Hypothalamus (tissue), 51 donors: ENCODE measurements around the gene PRPH.
"Not testable (repeated sequence)": the region's sequence is repeated elsewhere in the genome, so short reads cannot be mapped to it uniquely, and the experiment has no call there.

Source experiments
- DNase-seq, 51 donors: peaks; one replicate each; lab custom pipeline; 2025; lab: John Stamatoyannopoulos, UW

PRPH gene

DNA sequence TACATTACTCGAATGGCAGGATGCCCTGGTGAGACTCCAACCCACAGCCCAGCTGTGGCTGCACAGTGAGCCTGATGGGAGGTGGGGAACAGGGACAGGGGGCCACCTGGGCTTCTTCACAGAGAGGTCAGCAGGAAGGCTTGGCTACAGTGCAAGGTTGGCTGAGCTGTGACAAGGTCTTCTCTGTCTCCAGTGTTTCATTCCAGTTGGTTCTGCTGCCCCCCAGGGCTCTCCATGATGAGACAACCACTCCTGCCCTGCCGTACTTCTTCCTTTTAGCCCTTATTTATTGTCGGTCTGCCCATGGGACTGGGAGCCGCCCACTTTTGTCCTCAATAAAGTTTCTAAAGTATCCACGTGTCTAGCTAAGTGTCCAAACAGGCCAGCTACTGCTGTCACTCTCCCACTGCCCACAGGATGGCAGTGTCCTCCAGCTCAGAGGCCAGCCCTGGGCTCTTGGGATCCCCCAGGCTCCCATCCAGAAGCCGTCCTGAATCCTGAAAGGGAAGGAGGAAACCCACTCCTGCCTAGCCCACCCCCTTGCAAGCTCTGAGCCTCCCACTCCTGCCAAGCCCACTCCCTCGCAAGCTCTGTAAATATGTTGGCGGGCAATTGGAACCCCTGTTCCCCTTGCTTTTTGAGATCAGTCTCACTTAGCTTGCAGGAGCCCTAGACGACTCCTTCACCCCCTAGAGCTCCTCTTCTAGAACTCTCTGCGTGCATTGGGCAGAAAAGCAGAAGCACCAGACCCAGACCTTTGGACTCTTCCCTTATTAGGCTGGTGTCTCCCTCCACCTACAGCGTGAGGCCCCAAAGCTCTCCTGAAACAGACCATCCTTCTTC lies 36.7 kb downstream of the PRPH start:
- peak in 41 of 51 donors; percentile 1 to 75 (median 37) for DNase-seq

DNA sequence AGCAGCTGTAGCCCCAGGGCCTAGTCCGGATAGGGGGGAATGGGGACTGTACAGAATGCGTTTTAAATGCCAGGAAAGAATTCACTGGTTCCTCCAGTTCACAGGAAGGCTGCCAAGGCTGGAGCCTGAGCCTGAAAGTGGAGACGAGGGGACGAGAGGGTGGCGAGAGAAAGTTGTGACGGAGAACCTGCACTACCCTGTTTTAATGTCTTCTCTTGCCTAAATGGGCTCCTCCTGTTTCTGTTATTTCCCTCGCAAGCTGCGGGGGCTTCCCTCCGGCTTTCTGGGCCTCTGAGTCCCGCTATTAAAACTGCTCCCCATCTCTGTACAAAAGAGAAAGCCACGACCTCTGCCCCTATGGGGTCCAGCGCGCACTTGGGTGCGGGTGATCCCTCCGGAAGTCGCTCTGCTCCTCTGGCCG lies 37.5 kb downstream of the PRPH start:
- DNase-seq = no peak

DNA sequence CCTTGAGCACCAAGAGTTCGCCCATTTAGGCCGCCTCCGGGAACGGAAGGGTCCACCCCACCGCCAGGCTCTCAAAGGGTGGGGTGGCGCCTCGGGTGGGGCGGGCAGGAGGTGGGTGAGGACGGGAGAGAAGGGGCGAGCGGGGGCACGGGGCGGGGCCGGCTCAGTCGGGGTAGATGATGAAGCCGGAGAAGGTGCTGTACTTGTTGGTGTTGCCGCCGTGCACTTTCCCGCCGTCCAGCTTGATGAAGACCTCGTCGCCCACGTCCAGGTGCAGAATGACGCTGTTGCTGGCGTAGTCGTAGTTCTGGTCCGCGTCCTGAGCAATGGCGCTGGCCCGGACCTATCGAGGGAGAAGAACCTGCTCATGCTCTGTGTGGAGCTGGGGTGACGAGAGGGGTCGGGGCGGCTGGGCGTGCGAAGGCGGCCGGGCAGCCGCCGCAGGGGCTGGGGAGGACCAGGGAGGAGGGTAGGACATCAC lies 38.0 kb downstream of the PRPH start:
- DNase-seq = no peak

DNA sequence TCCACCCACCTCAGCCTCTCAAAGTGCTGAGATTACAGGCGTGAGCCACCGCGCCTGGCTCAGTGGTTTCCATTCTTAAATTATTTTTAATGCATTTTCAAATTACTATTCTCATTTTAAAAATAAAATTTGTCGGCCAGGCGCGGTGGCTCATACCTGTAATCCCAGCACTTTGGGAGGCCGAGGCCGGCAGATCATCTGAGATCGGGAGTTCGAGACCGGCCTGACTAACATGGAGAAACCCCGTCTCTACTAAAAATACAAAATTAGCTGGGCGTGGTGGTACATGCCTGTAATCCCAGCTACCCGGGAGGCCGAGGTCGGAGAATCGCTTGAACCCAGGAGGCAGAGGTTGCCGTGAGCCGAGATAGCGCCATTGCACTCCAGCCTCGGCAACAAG lies 38.8 kb downstream of the PRPH start:
- not testable (repeated sequence) for DNase-seq

DNA sequence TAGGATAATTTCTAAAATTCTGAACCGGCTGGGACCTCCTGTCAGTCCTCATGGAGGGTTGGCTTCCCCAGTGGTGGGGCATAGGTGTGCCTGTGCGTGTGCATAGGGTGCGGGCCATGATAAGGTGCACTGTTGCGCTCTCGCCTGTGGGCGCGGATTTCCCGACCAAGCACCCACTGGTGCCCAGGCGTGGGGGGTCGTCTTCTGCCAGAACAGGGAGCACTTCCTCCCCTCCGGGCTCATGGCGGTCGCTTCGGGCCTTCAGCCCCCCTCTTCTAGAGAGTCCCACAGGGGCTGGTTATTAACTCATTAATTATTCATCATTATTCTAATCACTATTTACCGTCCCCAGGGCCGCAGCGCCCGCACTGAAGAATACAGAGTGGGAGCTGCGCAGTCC lies 39.3 kb downstream of the PRPH start:
- DNase-seq = no peak

DNA sequence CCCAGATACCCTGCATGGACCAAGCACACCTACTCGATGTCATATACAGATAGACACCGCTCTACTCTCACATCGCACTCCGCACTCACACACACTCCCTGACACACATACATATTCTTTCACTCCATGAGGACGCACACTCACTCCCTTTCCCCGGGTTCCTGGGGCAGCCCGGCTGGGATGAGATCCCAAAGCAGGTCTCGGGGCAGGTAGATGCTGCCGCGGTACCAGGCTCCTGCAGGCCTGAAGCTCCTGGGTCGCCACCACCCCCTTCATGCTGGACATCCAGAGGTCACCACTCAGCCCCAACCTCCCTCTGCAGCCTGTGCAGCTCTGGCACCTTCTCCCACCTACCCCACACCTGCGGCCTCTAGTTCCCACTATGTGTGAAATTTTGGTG lies 39.7 kb downstream of the PRPH start:
- no peak for DNase-seq

DNA sequence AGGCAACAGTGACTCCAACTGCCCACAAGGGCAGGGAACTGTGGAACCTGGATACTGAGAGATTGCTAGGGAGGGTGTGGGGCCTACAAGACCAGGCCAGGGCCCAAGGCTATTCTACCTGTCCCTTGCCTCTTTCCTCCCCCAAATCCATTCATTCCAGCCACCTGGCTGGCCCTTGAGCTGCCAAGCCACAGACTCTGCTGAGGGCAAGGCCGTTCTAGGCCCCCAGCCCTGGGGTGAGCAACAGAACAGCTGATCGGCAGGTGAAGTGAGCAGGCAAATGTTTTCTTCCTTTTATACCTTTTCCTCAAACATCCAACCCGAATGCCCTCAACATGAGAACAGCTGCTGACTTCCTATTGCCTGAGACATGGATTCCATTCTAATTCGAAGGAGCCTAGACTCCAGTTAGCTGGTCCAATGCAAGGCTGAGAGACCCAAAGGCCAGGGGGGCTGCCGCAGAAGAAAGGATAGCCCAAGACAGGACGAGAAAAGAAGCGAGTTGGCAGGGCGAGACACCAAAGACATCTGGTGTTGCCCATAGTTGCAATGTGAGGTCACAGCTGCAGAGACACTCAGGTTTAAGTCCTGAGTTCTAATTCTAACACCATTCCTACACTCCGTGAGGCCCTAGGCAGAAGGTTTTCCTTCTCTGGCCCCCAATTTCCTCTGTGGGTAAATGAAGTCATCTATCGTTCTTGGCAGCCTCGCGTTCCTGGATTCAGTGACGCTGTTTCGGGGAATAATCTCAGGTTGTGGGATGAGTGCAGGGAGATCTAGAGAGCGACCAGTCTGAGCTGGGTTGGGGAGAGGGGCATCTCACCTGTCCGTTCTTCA lies 40.4 kb downstream of the PRPH start:
- no peak for DNase-seq

DNA sequence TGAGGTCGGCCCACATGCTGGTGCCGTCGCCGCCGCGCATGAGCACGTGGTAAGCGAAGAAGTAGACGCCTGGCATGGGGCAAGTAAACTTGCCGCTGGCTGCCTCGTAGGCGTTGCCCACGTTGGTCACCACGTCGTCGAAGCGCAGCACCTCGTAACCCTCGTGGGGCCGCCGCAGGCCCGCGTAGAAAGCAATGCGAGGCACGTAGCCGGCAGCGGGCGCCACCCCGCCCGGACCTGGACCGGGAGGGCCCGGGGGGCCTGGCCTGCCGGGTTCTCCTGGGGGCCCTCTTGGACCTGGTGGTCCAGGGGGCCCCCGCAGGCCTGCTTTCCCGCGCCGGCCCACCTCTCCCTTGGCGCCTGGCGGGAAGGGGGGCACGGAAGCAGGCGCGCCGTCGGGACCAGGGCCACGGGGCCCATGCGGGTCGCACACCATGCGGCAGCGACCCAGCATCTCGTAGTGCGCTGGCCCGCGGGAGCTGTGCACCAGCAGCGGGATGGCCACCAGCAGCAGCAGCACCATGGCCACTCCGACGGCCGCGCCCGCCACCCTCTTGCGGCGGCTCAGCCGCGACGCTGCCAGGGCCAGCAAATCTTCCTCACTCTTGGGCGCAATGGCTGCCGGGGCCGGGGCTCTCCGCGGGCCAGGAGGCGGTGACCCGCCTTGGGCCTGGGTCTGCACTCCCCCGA lies 41.2 kb downstream of the PRPH start:
- DNase-seq = no peak

DNA sequence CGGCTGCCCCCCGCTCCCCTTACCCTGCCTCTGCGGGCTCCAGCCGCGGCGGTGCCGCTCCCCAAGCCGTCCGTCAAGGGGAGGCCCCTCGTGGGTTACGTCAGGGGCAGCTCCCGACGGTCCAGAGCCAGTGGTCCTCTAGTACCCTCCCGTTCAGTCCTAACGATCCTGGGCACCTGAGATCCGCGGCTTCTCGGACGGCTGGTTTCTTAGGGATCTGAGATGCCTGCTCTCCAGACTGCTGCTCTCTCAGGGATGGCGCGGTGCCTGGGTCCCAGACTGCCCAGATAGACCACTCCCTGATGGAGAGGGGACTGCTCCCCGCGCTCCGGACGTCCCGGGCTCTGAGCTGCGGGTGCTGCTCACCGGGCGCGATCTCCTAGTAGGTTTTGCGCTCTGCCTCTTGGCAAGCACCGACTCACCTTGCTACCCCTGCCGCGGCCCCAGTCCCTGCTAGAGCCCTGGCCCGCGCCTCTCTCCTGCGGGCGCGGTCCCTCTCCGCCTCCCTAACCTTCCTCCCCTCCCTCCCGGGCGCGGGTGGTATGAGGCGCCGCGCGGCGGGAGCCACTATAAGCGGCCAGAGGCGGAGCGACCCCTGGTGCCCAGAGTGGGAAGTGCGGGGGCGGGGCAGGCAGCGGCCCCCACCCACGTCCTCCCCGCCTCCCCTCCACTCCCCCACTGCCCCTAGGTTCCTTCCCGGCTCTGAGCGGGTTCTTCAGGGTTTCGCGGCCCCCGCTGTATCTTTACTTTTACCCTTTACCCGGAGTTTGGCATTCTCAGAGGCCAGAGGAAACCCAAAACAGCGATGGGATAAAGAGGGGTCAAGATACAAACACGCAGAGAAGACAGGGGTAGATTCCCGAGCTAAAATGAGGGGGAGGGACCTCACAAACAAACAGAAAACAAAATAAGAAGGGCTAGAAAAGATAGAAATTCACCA lies 42.0 kb downstream of the PRPH start, which contains the start of gene C1QL4:
TSS of gene C1QL4 (minus strand) at position 544 of the 940 bp plus-strand sequence. CDS start 711 bp downstream, outside the sequence.
- peak in 43 of 51 donors; percentile 5 to 83 (median 50) for DNase-seq

DNA sequence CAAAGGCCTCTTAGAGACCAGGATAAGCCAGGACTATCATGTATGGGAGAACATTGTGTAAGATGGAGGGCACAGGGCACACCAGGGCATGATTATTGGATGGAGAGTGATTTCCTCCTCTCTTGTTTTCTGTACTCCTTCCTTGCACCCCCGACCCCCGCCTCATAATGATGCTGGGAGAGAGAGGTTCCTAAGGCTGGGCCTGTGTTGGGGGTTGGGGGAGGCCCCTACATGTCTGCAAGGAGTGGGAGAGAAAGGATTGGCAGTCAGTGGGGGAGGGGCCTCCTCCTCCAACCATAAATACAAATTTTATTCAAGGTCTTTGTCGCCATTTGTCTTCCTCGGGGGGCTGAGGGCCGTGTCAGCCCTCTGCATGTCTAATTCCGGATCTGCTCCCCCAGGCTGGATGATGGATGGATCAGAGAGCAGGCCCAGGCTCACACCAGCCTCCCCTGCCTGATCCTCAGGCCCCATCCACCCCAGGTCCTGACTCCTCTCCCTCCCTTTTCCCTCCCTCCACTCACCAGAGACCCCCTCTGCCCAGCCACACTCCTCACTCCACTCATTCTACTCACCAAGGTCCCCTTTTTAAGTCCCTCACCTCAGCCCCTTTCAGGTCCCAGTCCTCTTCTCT lies 44.0 kb downstream of the PRPH start:
- no peak for DNase-seq

DNA sequence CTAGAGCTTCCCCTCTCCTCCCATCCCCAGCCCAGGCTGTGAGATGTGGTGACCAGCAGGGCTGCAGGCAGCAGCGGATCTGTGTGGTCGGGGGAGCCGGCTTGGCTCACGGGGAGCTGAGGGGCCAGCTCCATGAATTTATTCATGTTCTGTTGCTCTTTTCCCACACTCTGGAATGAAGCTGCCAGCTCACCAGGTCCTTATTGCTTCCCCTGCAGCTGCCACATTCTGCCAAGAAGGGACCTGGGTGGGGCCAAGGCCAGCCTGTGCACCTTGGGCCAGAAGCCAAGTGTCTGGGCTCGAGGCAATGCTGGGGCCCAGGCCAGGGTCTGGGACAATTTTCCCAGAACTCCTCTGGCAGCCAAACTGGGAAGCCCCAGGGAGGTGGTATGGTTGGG lies 44.5 kb downstream of the PRPH start:
- no peak for DNase-seq

DNA sequence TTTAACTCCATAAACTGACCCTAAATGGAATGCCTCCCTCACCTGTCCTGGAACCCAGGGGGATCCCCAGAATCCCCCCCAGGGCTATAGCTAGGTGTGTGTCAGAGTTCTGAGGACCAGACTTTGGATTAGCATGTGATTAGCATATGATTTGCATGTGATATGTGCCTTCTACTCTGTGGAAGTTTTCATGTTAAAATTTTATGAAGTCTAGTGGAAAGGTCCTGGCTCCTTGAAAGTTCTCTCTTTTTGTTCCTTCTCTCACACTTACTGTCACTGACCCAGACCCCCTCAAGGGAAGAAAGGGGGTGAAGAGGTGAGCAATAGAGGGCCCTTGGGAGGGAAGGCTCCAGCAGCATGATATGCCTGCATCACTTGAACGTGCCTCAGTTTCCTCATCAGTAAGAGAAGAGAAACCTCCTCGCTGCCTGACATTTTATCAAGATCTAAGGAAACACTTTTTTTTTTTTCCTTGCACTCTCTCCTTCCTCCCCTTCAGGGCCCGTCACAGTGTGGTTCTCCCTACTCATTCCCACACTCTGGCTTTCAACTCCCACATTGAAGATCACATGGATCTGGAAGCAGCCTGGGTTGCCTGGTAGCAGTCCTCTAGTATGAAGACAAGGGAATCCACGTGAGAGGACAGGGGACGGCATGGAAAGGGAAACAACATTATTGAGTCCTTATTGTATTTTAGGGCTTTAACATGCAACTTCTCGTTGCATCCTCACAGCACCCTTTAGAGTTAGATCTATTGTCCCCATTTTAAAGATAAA lies 45.3 kb downstream of the PRPH start:
- no peak for DNase-seq

DNA sequence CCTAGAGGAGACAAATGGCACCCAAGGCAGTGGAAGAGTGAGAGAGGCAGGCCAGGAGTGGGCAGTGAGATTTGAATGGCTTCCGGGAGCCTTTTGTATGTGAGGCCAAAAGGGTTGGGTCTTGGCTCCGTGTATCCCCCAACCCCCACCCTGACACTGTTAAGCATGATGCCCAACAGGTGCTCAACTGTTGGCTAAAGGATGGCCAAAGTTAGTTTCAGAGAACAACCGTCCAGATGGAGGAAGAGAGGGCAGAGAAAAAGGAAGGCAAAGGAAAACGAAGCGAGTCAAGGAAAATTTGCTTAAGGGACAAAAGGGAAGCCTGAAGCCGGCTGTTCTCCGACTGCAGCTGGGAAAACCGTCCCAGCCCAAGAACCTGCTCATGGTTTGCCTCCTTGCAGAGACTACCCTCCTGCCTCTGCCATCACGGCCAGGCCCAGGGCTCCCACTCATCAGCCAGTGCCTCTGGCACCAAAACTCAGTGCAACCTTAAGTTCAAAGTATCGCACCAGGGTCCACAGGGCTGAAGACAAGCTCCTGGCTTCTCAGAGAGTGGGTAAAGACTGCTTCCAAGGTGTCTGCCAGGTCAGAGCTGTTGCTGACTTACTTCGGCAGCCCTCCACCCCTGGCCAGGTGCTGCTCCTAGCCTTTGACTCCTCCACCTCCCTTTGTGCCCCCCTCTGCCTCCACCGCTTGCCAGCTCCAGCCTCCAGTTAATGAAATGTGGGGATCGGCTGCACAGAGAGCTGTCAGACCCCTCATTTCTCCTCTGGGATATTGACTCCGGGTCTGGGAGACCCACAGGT lies 46.2 kb downstream of the PRPH start:
- no peak for DNase-seq

DNA sequence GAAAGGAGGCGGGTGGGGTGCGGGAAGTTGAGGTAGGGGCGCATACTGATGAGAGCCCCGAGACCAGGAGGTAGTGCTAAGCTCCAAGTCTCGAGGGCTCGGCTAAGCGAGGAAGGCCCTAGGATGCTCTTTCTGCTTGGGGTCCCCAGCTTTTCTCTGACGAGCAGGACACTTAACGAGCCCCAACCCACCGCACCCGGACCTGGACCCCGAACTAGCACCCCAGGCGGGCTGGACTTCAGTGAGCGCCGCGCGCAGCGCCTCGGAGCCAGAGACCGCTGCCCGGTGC lies 46.8 kb downstream of the PRPH start:
- no peak for DNase-seq

DNA sequence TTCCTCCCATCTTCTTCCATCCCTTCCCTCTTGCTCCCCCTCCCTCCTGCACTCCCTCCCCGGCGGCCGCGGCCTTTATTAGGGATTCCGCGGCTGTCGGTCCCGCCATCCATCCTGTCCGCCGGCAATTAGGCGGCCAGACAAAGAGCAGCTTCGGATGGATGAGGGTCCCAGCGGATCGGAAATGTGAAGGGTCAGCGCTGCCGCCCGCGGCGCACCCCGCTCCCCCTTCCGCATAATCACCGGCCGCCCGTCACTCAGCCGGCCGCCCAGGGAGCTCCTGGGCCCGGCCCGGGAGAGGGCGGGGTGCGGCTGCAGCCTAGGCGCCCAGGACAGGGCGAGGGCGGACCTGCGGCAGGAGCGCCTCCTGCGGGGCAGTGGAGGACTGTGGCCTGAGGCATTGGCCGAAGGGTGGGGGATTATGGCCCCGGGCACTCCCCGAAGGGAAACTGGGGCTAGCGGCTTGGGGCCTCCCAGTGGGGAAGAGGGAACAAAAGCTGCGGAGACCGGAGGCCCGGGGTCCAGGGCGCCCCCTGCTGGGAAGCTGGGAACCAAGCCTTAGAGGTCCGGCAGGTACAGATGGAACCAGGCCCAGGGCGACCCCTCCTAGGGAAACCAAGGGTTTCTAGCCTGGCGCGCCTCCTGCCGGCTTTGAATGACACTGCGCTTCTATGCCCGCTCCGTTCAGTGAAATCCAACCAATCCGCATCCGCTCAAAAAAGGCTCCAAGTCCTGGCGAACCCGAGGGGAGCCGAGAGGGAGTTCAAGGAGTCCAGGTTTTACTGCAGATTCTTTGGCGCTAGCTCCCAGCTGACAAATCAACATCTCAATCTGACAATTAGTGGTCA lies 47.3 kb downstream of the PRPH start:
- DNase-seq = peak in 44 of 51 donors; percentile 9 to 78 (median 49)

DNA sequence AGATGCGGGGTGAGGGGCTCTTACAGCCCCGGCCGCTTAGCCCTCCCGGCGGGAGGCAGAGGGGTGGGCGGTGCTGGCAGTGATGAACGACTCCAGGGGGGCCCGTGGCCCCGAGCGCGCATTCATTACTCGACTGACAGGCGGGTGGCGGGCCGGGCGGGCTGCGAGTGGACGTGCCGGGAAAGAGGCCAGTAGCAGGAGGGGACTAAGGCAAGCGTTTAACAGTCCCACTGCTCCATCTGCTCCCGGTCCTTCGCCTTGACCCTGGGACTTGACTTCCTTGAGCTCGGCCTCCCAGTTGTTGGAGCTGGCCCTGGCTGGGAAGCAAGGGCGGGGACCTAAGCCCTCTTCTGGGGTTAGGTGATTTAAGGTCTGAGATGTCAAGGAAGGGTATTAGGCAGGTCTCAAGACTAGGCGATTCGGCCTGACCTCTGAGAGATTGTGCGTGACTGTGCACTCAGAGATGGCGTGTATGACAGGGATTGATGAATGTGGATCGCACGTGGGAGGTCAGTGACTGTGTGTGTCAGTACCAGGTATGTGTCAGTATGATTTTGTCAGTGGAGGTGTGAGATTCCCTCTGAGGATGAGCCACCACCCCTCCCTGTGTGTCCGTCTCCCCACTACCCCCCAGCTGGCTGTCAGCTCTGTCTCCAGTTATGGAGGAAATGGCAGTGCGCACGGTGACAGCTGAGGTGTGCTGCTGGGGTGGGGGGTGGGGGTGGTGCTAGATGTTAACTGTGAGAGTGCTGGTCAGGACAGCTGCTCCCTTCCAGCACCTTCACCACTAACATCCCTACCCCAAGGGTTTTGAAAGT lies 48.2 kb downstream of the PRPH start:
- DNase-seq = peak in 4 of 51 donors; percentile 13 to 38 (median 34)
